Effector memory CD8-positive, alpha-beta T cell (primary cell): ENCODE measurements around the gene MARCHF2.
A peak's percentile ranks its signal among the peaks of the same experiment; 100 is the strongest.
"Not testable (repeated sequence)": the region's sequence is repeated elsewhere in the genome, so short reads cannot be mapped to it uniquely, and the experiment has no call there.

Experiments used
- ATAC-seq: fragments of 150-1000 bp; cut with Tn5 transposase; replicated peaks from 2 replicates; pipeline ENCODE4 v1.10.0; 2021; ENCODE audit warnings: mild to moderate bottlenecking, moderate library complexity
- DNase-seq, 3 experiments: peaks; one replicate each; pipeline ENCODE4 v3.0.0; 2021
- H3K27ac Mint-ChIP-seq, 2 donors: one replicate each; pipeline ENCODE4 v1.8.0; 2022; ENCODE audit warnings: mild to moderate bottlenecking in 2 of 2, mixed read lengths in 2 of 2, moderate library complexity in 2 of 2
- H3K27me3 Mint-ChIP-seq, 2 donors: one replicate each; pipeline ENCODE4 v1.8.0; 2022; ENCODE audit warnings: mixed read lengths in 2 of 2
- H3K36me3 Mint-ChIP-seq: one replicate; pipeline ENCODE4 v1.8.0; 2022; ENCODE audit warnings: mild to moderate bottlenecking, moderate library complexity, mixed read lengths; ENCODE audit not compliant: insufficient read depth
- H3K4me1 Mint-ChIP-seq, 2 donors: one replicate each; pipeline ENCODE4 v1.8.0; 2022; ENCODE audit warnings: low read depth in 2 of 2, mixed read lengths in 2 of 2
- H3K4me3 Mint-ChIP-seq, 2 donors: one replicate each; pipeline ENCODE4 v1.8.0; 2022; ENCODE audit warnings: mild to moderate bottlenecking in 2 of 2, mixed read lengths in 2 of 2, moderate library complexity in 2 of 2
- H3K9me3 Mint-ChIP-seq, 2 donors: one replicate each; pipeline ENCODE4 v1.8.0; 2022; ENCODE audit warnings: mixed read lengths in 2 of 2

MARCHF2 gene

DNA sequence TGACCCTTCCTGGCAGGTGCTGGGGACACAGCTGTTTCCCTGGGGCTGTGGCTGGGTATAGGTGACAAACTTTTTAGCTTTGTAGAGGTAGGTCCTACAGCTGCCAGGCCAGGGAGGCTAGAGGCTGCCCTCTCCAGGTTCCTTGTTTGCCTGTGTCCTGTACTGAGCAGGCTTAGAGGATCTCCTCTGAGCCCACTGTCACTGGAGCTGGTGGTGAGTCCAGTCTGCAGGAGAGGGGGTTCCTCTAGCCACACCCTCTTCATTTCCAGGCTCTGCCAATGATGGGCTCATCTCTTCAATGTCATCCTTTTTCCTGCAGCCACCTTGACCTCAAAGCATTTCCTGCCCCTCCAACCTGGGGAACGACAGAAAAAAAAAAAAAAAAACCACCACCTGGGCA is 35.5 kb upstream of the MARCHF2 start:
- ATAC-seq (no peak), DNase-seq (no peak)
- Mint-ChIP-seq H3K27me3 (no peaks in the 10 kb centered on the region), H3K27ac (peak overlapping the region in 1 of 2 donors; percentile 78), H3K4me3 (no peak overlapping the region), H3K4me1 (peaks cover 0 to 6% of the 10 kb centered on the region in 2 donors), H3K36me3 (peaks cover 3% of the 10 kb centered on the region), H3K9me3 (no peaks in the 10 kb centered on the region)

DNA sequence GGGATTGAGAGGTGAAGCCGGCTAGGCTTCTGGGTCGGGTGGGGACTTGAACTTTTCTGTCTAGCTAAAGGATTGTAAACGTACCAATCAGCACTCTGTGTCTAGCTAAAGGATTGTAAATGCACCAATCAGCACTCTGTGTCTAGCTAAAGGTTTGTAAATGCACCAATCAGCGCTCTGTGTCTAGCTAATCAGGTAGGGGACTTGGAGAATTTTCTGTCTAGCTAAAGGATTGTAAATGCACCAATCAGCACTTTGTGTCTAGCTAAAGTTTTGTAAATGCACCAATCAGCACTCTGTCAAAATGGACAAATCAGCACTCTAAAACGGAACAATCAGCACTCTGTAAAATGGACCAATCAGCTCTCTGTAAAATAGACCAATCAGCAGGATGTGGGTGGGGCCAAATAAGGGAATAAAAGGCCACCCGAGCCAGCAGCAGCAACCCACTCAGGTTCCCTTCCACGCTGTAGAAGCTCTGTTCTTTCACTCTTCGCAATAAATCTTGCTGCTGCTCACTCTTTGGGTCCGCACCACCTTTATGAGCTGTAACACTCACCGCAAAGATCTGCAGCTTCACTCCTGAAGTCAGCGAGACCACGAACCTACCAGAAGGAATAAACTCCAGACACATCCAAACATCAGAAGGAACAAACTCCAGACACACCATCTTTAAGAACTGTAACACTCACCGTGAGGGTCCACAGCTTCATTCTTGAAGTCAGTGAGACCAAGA is 33.8 kb upstream of the MARCHF2 start:
- H3K4me3 Mint-ChIP-seq, H3K4me1 Mint-ChIP-seq, H3K36me3 Mint-ChIP-seq, H3K27me3 Mint-ChIP-seq, ATAC-seq, DNase-seq, H3K9me3 Mint-ChIP-seq: not testable (repeated sequence)
- peak overlapping the region in 1 of 2 donors; percentile 81 for H3K27ac Mint-ChIP-seq

DNA sequence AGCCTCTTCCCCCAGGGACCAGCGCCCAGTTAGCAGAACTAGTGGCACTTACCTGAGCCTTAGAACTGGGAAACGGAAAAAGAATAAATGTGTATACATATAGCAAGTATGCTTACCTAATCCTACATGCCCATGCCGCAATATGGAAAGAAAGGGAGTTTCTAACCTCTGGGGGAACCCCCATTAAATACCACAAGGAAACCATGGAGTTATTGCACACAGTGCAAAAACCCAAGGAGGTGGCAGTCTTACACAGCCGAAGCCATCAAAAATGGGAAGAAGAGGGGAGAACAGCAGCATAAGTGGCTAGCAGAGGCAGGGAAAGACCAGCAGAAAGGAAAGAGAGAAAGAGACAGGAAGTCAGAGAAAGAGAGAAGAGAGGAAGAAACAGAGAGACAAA is 28.5 kb upstream of the MARCHF2 start:
- H3K27me3 Mint-ChIP-seq, H3K4me1 Mint-ChIP-seq, DNase-seq, H3K9me3 Mint-ChIP-seq, ATAC-seq, H3K27ac Mint-ChIP-seq, H3K4me3 Mint-ChIP-seq, H3K36me3 Mint-ChIP-seq: not testable (repeated sequence)

DNA sequence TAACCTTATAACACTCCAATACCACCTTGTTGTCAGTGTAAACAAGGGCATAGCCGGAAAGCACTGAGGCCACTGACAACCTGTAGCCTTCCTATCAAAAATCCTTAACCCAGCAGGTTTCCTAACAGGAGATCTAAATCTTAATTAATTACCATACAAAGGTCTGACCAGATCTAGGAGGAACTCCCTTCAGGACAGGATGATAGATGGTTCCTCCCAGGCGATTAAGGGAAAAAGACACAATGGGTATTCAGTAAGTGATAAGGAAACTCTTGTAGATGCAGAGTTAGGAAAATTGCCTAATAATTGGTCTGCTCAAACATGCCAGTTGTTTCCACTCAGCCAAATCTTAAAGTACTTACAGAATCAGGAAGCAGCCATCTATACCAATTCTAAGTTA is 28.0 kb upstream of the MARCHF2 start:
- not testable (repeated sequence) for H3K4me3 Mint-ChIP-seq, H3K27ac Mint-ChIP-seq, H3K36me3 Mint-ChIP-seq

DNA sequence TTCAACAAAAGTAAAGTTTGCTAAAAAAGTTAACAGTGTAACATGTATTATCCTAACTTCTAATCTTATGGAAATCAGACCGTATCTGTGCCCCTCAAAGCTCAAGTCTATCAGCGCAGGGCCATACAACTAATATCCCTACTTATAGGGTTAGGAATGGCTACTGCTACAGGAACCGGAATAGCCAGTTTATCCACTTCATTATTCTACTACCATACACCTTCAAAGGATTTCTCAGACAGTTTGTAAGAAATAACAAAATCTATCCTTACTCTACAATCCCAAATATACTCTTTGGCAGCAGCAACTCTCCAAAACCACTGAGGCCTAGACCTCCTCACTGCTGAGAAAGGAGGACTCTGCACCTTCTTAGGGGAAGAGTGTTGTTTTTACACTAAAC is 27.5 kb upstream of the MARCHF2 start:
- peaks cover 13% of the 10 kb centered on the region for H3K36me3 Mint-ChIP-seq
- H3K9me3 Mint-ChIP-seq, DNase-seq, H3K4me1 Mint-ChIP-seq, H3K27ac Mint-ChIP-seq, H3K27me3 Mint-ChIP-seq, ATAC-seq, H3K4me3 Mint-ChIP-seq: not testable (repeated sequence)

More for the DNA sequence above, 28.0 kb upstream of the MARCHF2 start:
- H3K4me1 Mint-ChIP-seq, ATAC-seq, H3K27me3 Mint-ChIP-seq, DNase-seq, H3K9me3 Mint-ChIP-seq: not testable (repeated sequence)

DNA sequence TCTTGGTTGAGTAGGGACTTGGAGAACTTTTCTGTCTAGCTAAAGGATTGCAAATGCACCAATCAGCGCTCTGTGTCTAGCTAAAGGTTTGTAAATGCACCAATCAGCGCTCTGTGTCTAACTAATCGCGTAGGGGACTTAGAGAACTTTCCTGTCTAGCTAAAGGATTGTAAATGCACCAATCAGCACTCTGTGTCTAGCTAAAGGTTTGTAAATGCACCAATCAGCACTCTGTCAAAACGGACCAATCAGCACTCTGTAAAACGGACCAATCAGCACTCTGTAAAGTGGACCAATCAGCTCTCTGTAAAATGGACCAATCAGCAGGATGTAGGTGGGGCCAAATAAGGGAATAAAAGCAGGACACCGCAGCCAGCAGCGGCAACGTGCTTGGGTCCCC is 26.7 kb upstream of the MARCHF2 start:
- not testable (repeated sequence) for H3K9me3 Mint-ChIP-seq, H3K27me3 Mint-ChIP-seq, ATAC-seq, H3K27ac Mint-ChIP-seq, H3K4me3 Mint-ChIP-seq, DNase-seq
- peaks cover 4 to 12% of the 10 kb centered on the region in 2 donors for H3K4me1 Mint-ChIP-seq
- peaks cover 16% of the 10 kb centered on the region for H3K36me3 Mint-ChIP-seq

DNA sequence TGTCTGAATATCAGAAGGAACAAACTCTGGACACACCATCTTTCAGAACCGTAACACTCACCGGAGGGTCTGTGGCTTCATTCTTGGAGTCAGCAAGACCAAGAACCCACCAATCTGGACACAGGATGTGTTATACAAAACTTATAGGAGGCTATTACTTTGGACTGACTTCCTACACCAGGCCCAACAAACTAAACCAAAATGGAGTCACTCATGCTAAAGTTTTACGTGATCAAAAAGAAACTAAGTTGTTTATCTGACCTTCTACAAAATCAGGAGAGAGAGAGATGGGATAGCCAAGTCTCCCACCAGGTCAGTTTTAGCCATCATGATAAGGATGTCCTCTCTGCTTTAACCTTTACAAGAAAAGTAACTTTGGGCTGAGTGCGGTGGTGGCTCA is 26.1 kb upstream of the MARCHF2 start:
- Mint-ChIP-seq H3K36me3 (peaks cover 16% of the 10 kb centered on the region), H3K4me1 (peaks cover 9 to 17% of the 10 kb centered on the region in 2 donors), H3K27me3 (no peaks in the 10 kb centered on the region), H3K4me3 (no peak overlapping the region), H3K9me3 (no peaks in the 10 kb centered on the region), H3K27ac (no peak overlapping the region)
- ATAC-seq (no peak), DNase-seq (no peak)

DNA sequence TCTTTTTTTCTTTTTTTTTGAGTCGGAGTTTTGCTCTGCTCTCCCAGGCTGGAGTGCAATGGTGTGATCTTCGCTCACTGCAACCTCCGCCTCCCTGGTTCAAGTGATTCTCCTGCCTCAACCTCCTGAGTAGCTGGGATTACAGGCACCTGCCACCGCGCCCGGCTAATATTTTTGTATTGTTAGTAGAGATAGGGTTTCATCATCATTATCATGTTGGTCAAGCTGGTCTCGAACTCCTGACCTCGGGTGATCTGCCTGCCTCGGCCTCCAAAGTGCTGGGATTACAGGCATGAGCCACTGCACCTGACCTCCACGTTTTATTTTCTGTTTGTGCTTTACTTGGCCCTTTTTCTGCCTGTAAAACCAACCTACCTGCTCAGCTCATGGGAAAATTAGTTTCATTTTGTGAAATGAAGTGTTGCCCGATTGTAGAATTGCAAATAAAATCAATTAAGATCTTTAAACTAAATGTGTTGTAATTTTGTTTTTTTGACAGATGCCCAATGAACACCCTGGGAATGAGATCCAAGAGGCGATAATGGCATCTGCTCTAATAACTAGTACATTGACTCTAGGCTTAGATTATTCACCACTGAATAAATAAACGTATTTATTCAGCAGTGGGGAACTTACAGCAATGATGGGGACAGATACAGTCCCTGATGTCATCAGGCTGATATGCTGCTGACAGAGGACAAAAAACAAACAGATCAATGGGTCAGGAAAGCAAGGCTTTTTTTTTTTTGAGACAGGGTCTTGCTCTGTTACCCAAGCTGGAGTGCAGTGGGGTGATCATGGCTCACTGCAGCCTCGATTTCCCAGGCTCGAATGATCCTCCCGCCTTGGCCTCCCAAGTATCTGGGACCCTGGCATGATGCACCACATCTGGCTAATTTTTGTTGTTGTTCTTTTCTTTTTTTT is 25.2 kb upstream of the MARCHF2 start:
- no peak overlapping the region for H3K4me3 Mint-ChIP-seq
- H3K9me3 Mint-ChIP-seq: no peaks in the 10 kb centered on the region
- peaks cover 15 to 19% of the 10 kb centered on the region in 2 donors for H3K4me1 Mint-ChIP-seq
- no peak overlapping the region for H3K27ac Mint-ChIP-seq
- H3K36me3 Mint-ChIP-seq: peaks cover 21% of the 10 kb centered on the region
- H3K27me3 Mint-ChIP-seq: no peaks in the 10 kb centered on the region
- DNase-seq (no peak), ATAC-seq (no peak)

DNA sequence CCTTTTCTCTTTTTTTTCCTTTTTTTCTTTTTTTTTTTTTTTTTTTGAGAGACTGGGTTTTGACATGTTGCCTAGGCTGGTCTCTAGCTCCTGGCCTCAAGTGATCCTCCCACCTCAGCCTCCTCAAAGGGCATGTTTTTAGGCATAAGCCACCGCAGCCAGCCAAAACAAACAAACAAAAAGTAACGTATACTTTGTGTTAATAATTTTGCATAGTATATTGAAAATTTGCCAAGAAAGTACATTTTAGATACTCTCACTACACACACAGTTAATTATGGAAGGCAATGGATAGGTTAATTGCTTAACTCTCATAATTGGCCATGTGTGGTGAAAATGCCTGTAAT is 24.5 kb upstream of the MARCHF2 start:
- Mint-ChIP-seq H3K4me3 (no peak overlapping the region), H3K27me3 (no peaks in the 10 kb centered on the region), H3K36me3 (peaks cover 23% of the 10 kb centered on the region), H3K27ac (no peak overlapping the region), H3K4me1 (peaks cover 17 to 23% of the 10 kb centered on the region in 2 donors), H3K9me3 (no peaks in the 10 kb centered on the region)
- ATAC-seq (no peak), DNase-seq (no peak)

DNA sequence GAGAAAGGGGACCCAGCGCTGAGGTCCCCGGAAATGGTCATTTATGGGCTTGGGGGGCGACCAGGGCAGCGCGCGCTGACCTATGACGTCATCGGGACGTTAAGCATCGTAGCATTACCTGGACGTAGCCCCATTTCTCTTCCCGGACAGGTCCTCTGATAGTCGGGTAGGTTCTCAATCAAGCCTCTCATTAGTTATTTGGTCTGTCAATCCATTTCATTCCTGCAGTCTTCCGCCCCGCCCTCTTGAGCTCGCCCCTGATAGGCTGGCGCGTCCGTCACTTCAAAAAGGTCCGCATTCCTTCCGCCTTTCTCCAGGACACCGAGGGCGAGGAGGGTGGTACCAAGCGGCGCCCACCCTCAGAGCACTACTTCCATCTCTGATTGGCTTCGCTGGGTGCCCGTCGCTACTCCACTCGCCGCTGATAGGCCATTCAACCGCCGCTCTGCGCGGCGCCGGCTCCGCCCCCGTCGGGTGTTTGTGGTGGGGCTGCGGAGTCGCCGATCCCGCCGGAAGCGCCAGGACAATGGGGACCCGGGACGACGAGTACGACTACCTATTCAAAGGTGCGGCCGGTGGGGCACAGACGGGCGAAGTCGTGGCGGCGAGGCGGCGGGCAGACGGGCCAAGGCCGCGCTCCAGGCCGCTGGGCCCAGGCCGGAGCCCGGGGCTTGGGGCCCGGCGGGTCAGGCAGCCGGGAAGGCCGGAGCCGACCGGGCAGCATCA is 23.1 kb upstream of the MARCHF2 start, which contains the start of gene RAB11B:
Gene RAB11B (plus strand): TSS at position 470 of the 726 bp plus-strand sequence. CDS start 57 bp downstream, at position 527.
- peaks cover 17 to 28% of the 10 kb centered on the region in 2 donors for H3K4me1 Mint-ChIP-seq
- H3K36me3 Mint-ChIP-seq: peaks cover 23% of the 10 kb centered on the region
- peak; percentile 88 for ATAC-seq
- peak; percentile 97 to 98 (median 98) for DNase-seq
- H3K4me3 Mint-ChIP-seq: peak within 1 kb of the TSS; percentile 90 to 91
- no peaks in the 10 kb centered on the region for H3K9me3 Mint-ChIP-seq
- peak within 1 kb of the TSS; percentile 86 to 94 for H3K27ac Mint-ChIP-seq
- H3K27me3 Mint-ChIP-seq: no peaks in the 10 kb centered on the region

DNA sequence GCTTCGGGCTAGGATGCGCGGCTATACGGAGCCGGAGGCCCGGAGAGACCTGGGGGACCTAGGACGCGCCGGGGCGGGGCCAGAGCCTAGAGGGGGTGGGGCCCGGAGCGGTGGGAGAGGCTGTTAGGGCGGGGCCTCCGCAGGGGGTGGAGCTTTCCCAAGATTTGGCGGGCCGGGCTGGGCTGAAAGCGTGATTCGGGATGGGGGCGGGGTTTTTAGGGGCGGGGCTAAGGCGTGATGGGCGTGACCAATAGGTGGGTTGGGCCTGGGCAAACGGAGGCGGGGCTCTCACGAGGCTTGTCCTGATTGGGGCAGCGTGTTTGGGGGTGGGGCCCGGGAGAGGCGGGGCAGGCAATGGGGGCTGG is 22.5 kb upstream of the MARCHF2 start:
- H3K9me3 Mint-ChIP-seq: no peaks in the 10 kb centered on the region
- H3K4me1 Mint-ChIP-seq: peaks cover 17 to 32% of the 10 kb centered on the region in 2 donors
- ATAC-seq: peak; percentile 56
- peak overlapping the region; percentile 86 to 94 for H3K27ac Mint-ChIP-seq
- DNase-seq: peak; percentile 87 to 89 (median 89)
- peaks cover 26% of the 10 kb centered on the region for H3K36me3 Mint-ChIP-seq
- H3K27me3 Mint-ChIP-seq: no peaks in the 10 kb centered on the region
- H3K4me3 Mint-ChIP-seq: peak overlapping the region; percentile 90 to 91

DNA sequence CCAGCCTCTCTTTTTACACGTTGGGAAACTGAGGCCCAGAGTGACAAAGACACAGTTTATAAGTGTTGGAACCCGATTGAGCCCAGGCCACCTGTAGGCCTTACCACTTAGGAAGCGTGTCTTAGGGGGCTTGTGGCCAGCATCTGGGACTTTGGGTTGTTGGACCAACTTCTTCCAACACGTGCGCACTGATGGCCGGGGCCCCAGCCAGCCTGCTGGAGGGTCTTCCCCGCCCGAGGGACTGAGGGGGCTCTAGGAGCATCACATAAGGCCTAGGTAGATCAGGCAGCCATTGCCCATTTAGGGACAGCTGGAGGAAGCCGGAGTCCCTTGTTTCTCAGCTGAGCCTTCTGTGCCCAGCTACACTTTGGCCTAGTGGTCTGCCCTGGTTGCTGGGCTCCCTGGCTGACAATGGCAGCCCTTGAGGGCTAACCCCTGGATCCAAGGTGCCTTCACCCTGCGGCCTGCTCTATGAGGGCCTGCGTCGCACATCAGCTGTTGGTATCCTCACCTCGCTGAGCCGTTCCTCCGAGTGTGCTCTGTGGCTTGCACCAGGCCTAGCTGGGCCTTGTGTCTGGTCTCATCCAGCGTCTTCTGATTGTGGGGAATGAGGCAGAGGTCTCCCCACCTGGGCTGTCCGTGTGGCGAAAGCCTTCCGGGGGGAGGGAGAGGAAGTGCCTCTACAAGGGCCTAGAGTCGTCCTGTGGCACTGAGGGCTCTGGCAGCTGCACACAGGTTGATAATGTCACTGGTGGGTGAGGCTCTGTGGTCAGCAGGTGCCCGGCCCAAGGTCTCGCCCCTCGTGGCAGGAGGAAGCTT is 21.7 kb upstream of the MARCHF2 start:
- H3K4me1 Mint-ChIP-seq: peaks cover 22 to 37% of the 10 kb centered on the region in 2 donors
- H3K9me3 Mint-ChIP-seq: no peaks in the 10 kb centered on the region
- H3K4me3 Mint-ChIP-seq: peak overlapping the region; percentile 90 to 91
- no peak for ATAC-seq
- H3K27me3 Mint-ChIP-seq: no peaks in the 10 kb centered on the region
- DNase-seq: no peak
- H3K27ac Mint-ChIP-seq: peak overlapping the region; percentile 86 to 94
- peaks cover 26% of the 10 kb centered on the region for H3K36me3 Mint-ChIP-seq
